K562 (cell line): ENCODE results near the gene PHKG2. TPM values are rescaled to one million over a fixed set of nuclear protein-coding genes. Genes with fewer than 3 reads are reported as not detected.
A peak's percentile ranks its signal among the peaks of the same experiment; 100 is the strongest.

Experiments
- EGR1 ChIP-seq: fragments of 450-650 bp; conservative IDR thresholded peaks from 2 replicates; pipeline ENCODE4 v1.6.1; 2017; ENCODE audit warnings: mild to moderate bottlenecking
- HNRNPH1 ChIP-seq: fragments of 200-400 bp; formaldehyde crosslinking; optimal IDR thresholded peaks from 2 replicates; pipeline ENCODE3; 2017; ENCODE audit warnings: low read depth, mild to moderate bottlenecking, low read length, moderate library complexity
- MEF2D ChIP-seq: conservative IDR thresholded peaks from 2 replicates; pipeline ENCODE4 v1.6.1; 2016; ENCODE audit warnings: low read depth, missing genetic modification characterization, missing compliant biosample characterization
- MTF1 ChIP-seq: fragments of 250-450 bp; sonication (Bioruptor Pico); IDR thresholded peaks from 2 replicates; pipeline ENCODE4 v1.9.0; 2021; ENCODE audit warnings: moderate library complexity, mild to moderate bottlenecking, inconsistent platforms, borderline replicate concordance
- NR2F6 ChIP-seq: fragments of 450-650 bp; formaldehyde crosslinking; IDR thresholded peaks from 2 replicates; pipeline ENCODE4 v1.4.0; 2020; ENCODE audit warnings: mild to moderate bottlenecking
- RNF2 ChIP-seq: sonication (generic); IDR thresholded peaks from 2 replicates; pipeline ENCODE4 v1.6.1; 2016
- polyA plus RNA-seq, 8 experiments: library from polyadenylated mRNA; depleted of rRNA in 4 of 8; stranded (reverse) in 5 of 8; unstranded in 3 of 8; fragments of >200 nt; fragmentation: Nextera tagmentation in 2 of 8; fragmentation: Illumina TruSeq in 1 of 8; extraction: Ambion mirVana in 2 of 8; extraction: Trizol in 1 of 8; gene quantifications; 2 replicates each; pipeline versions ENCODE4 v1.2.1 to v1.2.3, GENCODE V29; 2011 to 2014; ENCODE audit warnings: inconsistent platforms in 1 of 8, missing spikeins in 1 of 8
- total RNA-seq, 7 experiments: library from RNA; depleted of rRNA in 6 of 7; stranded (reverse); fragments of >200 nt in 6 of 7; fragmentation: Illumina TruSeq in 2 of 7; extraction: Trizol in 2 of 7; gene quantifications; 2 replicates each; pipeline versions ENCODE4 v1.2.1 to v1.2.3, GENCODE V29; 2011 to 2021; ENCODE audit warnings: low replicate concordance in 1 of 7
- TF ChIP-seq, protein P1 (sequence below): sonication (generic); formaldehyde crosslinking; IDR thresholded peaks from 2 replicates; pipeline ENCODE4 v1.8.0; 2022; ENCODE audit warnings: mild to moderate bottlenecking, missing genetic modification reagents
- TF ChIP-seq, protein P2 (sequence below), 2 experiments: IDR thresholded peaks; 2 replicates each; pipeline ENCODE4 v1.6.1; 2012; ENCODE audit warnings: improper control_type of control experiment in 2 of 2, low read depth in 2 of 2, low read length in 2 of 2, borderline replicate concordance in 1 of 2
- TF ChIP-seq, protein P3 (sequence below): conservative IDR thresholded peaks from 2 replicates; pipeline ENCODE4 v1.6.1; 2011; ENCODE audit warnings: low read depth, mild to moderate bottlenecking, low read length; ENCODE audit not compliant: control insufficient read depth
- TF ChIP-seq, protein P4 (sequence below): fragments of 200-600 bp; sonication (generic); IDR thresholded peaks from one replicate; pipeline ENCODE4 v1.6.1; 2012; ENCODE audit warnings: mild to moderate bottlenecking, low read depth, low read length, inconsistent platforms

The PHKG2 gene
- total and polyA plus RNA-seq, 9 of the 15 experiments (the other 6 are each of a cell fraction or from before 2014, with no cell fraction given), result 5.8 to 54.2 (median 30.7) TPM

DNA sequence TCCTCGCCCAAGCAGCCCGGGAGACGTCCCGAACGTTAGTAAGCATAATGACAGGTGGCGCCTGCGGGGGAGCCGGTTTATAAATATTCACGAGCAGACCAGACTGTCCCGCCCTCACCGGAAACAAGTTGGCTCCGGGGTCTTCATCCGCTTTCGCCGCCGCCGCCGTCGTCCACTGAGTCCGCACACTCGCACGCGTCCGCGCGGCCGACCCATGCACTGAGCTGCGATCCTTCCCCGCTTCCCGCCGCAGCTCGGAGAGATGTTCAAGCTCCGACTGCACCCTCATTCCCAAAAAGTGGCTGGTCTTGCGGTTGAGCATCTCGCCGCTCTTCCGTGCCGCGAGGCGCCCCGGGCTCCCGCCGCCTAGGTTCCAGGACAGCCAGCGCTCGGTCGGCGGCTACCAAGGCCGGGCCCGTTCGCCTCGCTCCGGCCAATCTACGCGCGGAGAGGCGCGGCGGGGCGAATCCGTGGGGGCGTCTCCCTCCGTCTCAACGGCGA lies 13.3 kb downstream of the PHKG2 start (continued):
- TF ChIP-seq, protein P1, sequence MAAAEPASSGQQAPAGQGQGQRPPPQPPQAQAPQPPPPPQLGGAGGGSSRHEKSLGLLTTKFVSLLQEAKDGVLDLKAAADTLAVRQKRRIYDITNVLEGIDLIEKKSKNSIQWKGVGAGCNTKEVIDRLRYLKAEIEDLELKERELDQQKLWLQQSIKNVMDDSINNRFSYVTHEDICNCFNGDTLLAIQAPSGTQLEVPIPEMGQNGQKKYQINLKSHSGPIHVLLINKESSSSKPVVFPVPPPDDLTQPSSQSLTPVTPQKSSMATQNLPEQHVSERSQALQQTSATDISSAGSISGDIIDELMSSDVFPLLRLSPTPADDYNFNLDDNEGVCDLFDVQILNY, result peak; percentile 47; the same call in 1 of the 2 replicates
- TF ChIP-seq HNRNPH1 (no peak), EGR1 (peak; percentile 57), MTF1 (CRISPR knock-in tag) (no peak), RNF2 (no peak), MEF2D (tag) (no peak), NR2F6 (CRISPR knock-in tag) (no peak)
- TF ChIP-seq, protein P2, sequence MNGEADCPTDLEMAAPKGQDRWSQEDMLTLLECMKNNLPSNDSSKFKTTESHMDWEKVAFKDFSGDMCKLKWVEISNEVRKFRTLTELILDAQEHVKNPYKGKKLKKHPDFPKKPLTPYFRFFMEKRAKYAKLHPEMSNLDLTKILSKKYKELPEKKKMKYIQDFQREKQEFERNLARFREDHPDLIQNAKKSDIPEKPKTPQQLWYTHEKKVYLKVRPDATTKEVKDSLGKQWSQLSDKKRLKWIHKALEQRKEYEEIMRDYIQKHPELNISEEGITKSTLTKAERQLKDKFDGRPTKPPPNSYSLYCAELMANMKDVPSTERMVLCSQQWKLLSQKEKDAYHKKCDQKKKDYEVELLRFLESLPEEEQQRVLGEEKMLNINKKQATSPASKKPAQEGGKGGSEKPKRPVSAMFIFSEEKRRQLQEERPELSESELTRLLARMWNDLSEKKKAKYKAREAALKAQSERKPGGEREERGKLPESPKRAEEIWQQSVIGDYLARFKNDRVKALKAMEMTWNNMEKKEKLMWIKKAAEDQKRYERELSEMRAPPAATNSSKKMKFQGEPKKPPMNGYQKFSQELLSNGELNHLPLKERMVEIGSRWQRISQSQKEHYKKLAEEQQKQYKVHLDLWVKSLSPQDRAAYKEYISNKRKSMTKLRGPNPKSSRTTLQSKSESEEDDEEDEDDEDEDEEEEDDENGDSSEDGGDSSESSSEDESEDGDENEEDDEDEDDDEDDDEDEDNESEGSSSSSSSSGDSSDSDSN (IDR thresholded peaks at IDR 0.05; ENCODE audit: borderline replicate concordance in 1 of 2, low read depth in 2 of 2, low read length in 2 of 2), result peak in 1 of 2 experiments; percentile 61; a peak in 1 of 4 replicates
- TF ChIP-seq, protein P3, sequence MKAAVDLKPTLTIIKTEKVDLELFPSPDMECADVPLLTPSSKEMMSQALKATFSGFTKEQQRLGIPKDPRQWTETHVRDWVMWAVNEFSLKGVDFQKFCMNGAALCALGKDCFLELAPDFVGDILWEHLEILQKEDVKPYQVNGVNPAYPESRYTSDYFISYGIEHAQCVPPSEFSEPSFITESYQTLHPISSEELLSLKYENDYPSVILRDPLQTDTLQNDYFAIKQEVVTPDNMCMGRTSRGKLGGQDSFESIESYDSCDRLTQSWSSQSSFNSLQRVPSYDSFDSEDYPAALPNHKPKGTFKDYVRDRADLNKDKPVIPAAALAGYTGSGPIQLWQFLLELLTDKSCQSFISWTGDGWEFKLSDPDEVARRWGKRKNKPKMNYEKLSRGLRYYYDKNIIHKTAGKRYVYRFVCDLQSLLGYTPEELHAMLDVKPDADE, result peak; percentile 41; the same call in 1 of the 2 replicates
- TF ChIP-seq, protein P4, sequence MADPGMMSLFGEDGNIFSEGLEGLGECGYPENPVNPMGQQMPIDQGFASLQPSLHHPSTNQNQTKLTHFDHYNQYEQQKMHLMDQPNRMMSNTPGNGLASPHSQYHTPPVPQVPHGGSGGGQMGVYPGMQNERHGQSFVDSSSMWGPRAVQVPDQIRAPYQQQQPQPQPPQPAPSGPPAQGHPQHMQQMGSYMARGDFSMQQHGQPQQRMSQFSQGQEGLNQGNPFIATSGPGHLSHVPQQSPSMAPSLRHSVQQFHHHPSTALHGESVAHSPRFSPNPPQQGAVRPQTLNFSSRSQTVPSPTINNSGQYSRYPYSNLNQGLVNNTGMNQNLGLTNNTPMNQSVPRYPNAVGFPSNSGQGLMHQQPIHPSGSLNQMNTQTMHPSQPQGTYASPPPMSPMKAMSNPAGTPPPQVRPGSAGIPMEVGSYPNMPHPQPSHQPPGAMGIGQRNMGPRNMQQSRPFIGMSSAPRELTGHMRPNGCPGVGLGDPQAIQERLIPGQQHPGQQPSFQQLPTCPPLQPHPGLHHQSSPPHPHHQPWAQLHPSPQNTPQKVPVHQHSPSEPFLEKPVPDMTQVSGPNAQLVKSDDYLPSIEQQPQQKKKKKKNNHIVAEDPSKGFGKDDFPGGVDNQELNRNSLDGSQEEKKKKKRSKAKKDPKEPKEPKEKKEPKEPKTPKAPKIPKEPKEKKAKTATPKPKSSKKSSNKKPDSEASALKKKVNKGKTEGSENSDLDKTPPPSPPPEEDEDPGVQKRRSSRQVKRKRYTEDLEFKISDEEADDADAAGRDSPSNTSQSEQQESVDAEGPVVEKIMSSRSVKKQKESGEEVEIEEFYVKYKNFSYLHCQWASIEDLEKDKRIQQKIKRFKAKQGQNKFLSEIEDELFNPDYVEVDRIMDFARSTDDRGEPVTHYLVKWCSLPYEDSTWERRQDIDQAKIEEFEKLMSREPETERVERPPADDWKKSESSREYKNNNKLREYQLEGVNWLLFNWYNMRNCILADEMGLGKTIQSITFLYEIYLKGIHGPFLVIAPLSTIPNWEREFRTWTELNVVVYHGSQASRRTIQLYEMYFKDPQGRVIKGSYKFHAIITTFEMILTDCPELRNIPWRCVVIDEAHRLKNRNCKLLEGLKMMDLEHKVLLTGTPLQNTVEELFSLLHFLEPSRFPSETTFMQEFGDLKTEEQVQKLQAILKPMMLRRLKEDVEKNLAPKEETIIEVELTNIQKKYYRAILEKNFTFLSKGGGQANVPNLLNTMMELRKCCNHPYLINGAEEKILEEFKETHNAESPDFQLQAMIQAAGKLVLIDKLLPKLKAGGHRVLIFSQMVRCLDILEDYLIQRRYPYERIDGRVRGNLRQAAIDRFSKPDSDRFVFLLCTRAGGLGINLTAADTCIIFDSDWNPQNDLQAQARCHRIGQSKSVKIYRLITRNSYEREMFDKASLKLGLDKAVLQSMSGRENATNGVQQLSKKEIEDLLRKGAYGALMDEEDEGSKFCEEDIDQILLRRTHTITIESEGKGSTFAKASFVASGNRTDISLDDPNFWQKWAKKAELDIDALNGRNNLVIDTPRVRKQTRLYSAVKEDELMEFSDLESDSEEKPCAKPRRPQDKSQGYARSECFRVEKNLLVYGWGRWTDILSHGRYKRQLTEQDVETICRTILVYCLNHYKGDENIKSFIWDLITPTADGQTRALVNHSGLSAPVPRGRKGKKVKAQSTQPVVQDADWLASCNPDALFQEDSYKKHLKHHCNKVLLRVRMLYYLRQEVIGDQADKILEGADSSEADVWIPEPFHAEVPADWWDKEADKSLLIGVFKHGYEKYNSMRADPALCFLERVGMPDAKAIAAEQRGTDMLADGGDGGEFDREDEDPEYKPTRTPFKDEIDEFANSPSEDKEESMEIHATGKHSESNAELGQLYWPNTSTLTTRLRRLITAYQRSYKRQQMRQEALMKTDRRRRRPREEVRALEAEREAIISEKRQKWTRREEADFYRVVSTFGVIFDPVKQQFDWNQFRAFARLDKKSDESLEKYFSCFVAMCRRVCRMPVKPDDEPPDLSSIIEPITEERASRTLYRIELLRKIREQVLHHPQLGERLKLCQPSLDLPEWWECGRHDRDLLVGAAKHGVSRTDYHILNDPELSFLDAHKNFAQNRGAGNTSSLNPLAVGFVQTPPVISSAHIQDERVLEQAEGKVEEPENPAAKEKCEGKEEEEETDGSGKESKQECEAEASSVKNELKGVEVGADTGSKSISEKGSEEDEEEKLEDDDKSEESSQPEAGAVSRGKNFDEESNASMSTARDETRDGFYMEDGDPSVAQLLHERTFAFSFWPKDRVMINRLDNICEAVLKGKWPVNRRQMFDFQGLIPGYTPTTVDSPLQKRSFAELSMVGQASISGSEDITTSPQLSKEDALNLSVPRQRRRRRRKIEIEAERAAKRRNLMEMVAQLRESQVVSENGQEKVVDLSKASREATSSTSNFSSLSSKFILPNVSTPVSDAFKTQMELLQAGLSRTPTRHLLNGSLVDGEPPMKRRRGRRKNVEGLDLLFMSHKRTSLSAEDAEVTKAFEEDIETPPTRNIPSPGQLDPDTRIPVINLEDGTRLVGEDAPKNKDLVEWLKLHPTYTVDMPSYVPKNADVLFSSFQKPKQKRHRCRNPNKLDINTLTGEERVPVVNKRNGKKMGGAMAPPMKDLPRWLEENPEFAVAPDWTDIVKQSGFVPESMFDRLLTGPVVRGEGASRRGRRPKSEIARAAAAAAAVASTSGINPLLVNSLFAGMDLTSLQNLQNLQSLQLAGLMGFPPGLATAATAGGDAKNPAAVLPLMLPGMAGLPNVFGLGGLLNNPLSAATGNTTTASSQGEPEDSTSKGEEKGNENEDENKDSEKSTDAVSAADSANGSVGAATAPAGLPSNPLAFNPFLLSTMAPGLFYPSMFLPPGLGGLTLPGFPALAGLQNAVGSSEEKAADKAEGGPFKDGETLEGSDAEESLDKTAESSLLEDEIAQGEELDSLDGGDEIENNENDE, result no peak
